Measurements from ENCODE around the gene INPP4B. TPM values are rescaled to one million over a fixed set of nuclear protein-coding genes. Genes with fewer than 3 reads are reported as not detected.
A peak's percentile ranks its signal among the peaks of the same experiment; 100 is the strongest.

Gene INPP4B
- total and polyA plus RNA-seq, 2 experiments from 2014 or later: 20.3 to 27.5 TPM

DNA sequence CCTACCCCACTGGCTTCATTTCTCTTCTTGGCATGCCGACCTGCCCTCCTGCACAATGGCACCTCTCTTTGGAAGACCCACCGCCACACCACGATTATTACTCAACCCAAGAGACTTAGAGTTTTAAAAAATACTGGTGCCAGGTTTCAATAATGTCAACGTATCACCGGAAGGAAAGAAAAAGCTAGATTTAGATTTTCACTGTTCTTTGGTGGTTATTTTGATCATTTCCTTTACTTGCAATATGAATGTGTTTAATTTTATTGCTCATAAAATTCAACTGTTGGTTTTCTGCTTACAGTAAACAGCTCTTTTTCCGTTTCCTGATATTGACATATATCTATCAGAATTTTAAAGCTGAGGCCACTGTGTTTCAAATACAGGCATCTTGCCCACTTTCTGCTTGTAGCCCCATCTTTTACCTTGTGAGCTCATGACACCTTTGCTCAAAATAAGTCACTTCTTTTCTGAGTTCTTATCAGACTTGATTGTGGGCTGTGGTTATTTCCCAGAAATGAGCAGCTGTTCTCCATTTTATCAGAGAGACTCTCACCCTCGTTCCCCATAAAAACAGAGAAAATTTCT lies 439.1 kb downstream of the INPP4B start:
- no peaks in the 10 kb centered on the region for H3K36me3 ChIP-seq (ENCODE audit: low read depth)
- peaks cover 65% of the 10 kb centered on the region for H3F3A ChIP-seq (ENCODE audit: insufficient read depth)
- no peaks in the 10 kb centered on the region for H3K9me3 ChIP-seq (ENCODE audit: low read depth)
- H2AFZ ChIP-seq: peak overlapping the region; percentile 8; the same call in 1 of the 2 replicates
- peak; percentile 9 for DNase-seq
- H3K4me1 ChIP-seq (ENCODE audit: insufficient read depth): peaks cover 57% of the 10 kb centered on the region
- no peak for TF ChIP-seq EZH2phosphoT487 (IDR thresholded peaks at IDR 0.05; ENCODE audit: insufficient read depth, low read depth)
- no peak overlapping the region for H3K4me3 ChIP-seq
- H3K9ac ChIP-seq: peak overlapping the region; percentile 89; the same call in 1 of the 2 replicates
- H3K27ac ChIP-seq: peak overlapping the region; percentile 93
- no peaks in the 10 kb centered on the region for H3K9me2 ChIP-seq (ENCODE audit: insufficient read depth)
- in situ Hi-C loops (cut with MboI): no loop called here
- H3K27me3 ChIP-seq (replicated peaks; ENCODE audit: insufficient read depth): no peaks in the 10 kb centered on the region
- H3K79me2 ChIP-seq (ENCODE audit: insufficient read depth): peaks cover 13% of the 10 kb centered on the region
- peak overlapping the region; percentile 93 for H3K4me2 ChIP-seq (ENCODE audit: unreplicated experiment)
- H4K20me1 ChIP-seq (ENCODE audit: insufficient read depth): no peaks in the 10 kb centered on the region
- WGBS, 2 experiments (ENCODE audit: low coverage in 1 of 2, low lambda C conversion rate in 2 of 2, missing lambda C conversion rate in 2 of 2): 68 to 70% methylated on average over 7 of the region's 7 CpGs

DNA sequence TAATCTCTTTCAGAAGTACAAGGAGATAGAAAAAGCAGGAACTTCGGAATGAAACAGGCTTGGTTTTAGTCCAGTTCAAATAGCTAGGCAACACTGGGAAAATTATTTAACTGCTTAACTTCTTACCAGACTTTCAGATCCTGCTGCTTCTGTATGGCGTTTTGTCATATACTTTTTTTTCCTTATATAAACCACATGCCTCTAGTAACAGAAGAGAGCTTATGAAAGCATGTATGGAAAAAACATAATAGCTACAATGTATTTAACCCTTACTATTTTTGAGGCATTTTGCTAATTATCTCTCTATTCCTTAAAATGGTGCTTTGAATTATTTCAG lies 439.6 kb downstream of the INPP4B start:
- H3K4me1 ChIP-seq (ENCODE audit: insufficient read depth): peaks cover 63% of the 10 kb centered on the region

DNA sequence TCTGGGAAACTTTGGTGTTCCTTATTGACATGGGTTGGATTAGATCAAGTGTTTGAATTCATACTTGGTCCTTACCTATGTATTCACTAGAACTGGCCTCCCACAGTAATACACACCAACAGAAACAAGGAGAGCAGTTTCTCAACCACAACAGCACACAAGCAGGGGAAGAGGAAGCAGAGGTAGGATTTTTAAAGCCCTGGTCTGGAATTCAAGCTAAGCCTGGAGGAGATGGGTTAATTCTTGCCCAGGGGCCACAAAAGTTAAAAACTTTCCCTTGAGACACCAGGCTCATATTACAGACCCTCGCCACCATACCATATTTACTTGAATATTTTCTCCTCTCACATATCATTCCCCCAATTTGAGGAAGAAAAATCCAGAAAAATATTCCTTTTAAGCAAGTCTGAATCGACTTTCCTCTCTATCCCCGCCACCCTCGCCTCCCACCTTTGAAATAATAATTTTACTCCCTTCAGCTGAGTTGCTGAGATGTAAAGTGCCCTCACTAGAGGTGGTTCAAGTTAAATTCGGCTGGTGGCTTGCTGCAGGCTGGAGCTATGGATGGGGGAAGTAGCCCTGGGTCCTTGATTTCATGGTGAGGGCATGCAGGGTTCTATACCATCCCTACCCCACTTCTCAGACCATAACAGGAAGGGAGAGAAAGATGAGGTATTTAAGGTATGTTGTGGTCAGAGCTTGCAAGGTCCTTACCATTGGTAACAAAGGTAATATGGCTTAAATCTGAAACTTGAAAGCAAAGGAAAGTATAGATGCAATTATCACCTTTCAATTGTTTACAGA lies 440.2 kb downstream of the INPP4B start:
- peak overlapping the region; percentile 84 for H3K4me3 ChIP-seq
- H4K20me1 ChIP-seq (ENCODE audit: insufficient read depth): no peaks in the 10 kb centered on the region
- H3K27ac ChIP-seq: peak overlapping the region; percentile 93
- peaks cover 24% of the 10 kb centered on the region for H3K79me2 ChIP-seq (ENCODE audit: insufficient read depth)
- peaks cover 68% of the 10 kb centered on the region for H3K4me1 ChIP-seq (ENCODE audit: insufficient read depth)
- H3K9me2 ChIP-seq (ENCODE audit: insufficient read depth): no peaks in the 10 kb centered on the region
- in situ Hi-C loops (cut with MboI): no loop called here
- no peaks in the 10 kb centered on the region for H3K36me3 ChIP-seq (ENCODE audit: low read depth)
- TF ChIP-seq EZH2phosphoT487 (IDR thresholded peaks at IDR 0.05; ENCODE audit: insufficient read depth, low read depth) (no peak), EZH2 (IDR thresholded peaks at IDR 0.05; ENCODE audit: insufficient read depth, poor library complexity, severe bottlenecking) (no peak)
- peak overlapping the region; percentile 70 for H2AFZ ChIP-seq
- peak overlapping the region; percentile 89 for H3K9ac ChIP-seq
- DNase-seq: peak; percentile 35
- no peaks in the 10 kb centered on the region for H3K27me3 ChIP-seq (replicated peaks; ENCODE audit: insufficient read depth)
- H3F3A ChIP-seq (ENCODE audit: insufficient read depth): peaks cover 70% of the 10 kb centered on the region
- no peaks in the 10 kb centered on the region for H3K9me3 ChIP-seq (ENCODE audit: low read depth)
- peak overlapping the region; percentile 93 for H3K4me2 ChIP-seq (ENCODE audit: unreplicated experiment)
- 25 to 37% methylated on average over 5 of the region's 5 CpGs for WGBS, 2 experiments (ENCODE audit: low coverage in 1 of 2, low lambda C conversion rate in 2 of 2, missing lambda C conversion rate in 2 of 2)

More for the DNA sequence above, 439.6 kb downstream of the INPP4B start:
- peaks cover 66% of the 10 kb centered on the region for H3F3A ChIP-seq (ENCODE audit: insufficient read depth)
- H3K9ac ChIP-seq: peak overlapping the region; percentile 89
- TF ChIP-seq EZH2 (IDR thresholded peaks at IDR 0.05; ENCODE audit: insufficient read depth, poor library complexity, severe bottlenecking): no peak
- no peak for TF ChIP-seq EZH2phosphoT487 (IDR thresholded peaks at IDR 0.05; ENCODE audit: insufficient read depth, low read depth)
- H3K27me3 ChIP-seq (replicated peaks; ENCODE audit: insufficient read depth): no peaks in the 10 kb centered on the region
- in situ Hi-C loops (cut with MboI): no loop called here
- peak overlapping the region; percentile 93 for H3K27ac ChIP-seq
- no peaks in the 10 kb centered on the region for H3K9me3 ChIP-seq (ENCODE audit: low read depth)
- peak overlapping the region; percentile 93 for H3K4me2 ChIP-seq (ENCODE audit: unreplicated experiment)
- WGBS, 2 experiments (ENCODE audit: low coverage in 1 of 2, low lambda C conversion rate in 2 of 2, missing lambda C conversion rate in 2 of 2): 28 to 34% methylated on average over 2 of the region's 2 CpGs
- H4K20me1 ChIP-seq (ENCODE audit: insufficient read depth): no peaks in the 10 kb centered on the region
- peak overlapping the region; percentile 37 for H2AFZ ChIP-seq
- peak overlapping the region; percentile 84 for H3K4me3 ChIP-seq
- peaks cover 18% of the 10 kb centered on the region for H3K79me2 ChIP-seq (ENCODE audit: insufficient read depth)
- H3K9me2 ChIP-seq (ENCODE audit: insufficient read depth): no peaks in the 10 kb centered on the region
- no peaks in the 10 kb centered on the region for H3K36me3 ChIP-seq (ENCODE audit: low read depth)
- peak; percentile 30 for DNase-seq

DNA sequence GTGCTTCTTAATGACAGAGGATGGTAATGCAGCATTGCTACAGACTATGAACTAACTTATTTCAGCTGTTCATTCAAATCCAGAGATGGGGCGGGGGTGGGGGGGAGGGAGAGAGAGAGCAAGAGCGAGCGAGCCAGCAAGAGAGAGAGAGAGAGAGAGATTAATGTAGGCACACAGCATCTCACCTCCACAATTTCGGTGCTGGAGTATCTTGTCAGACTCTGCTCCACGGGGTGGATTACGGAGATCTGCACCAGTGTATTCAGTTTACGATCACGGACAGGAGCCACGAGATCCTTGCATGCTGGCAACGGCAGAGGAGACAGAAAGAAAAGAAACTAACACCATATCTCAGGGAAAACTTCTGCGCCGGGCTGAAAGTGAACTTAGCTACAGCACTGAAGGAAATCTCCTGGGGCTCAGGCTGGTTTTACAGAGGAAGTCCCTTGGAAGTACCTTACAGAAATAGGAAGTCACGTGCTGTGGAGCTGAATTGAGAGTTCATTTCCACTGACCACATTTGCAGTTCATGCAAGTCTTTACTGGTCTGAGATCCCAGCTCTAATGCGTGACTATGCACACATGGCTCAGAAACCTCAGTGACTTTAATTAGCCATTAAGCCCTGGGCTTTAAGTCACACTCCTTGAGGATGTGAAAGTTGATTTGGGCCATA lies 440.9 kb downstream of the INPP4B start:
- Histone ChIP-seq H3K4me1 (ENCODE audit: insufficient read depth) (peaks cover 70% of the 10 kb centered on the region), H3K79me2 (ENCODE audit: insufficient read depth) (peaks cover 31% of the 10 kb centered on the region), H3K4me3 (peak overlapping the region; percentile 84), H3K27ac (peak overlapping the region; percentile 93), H3K27me3 (replicated peaks; ENCODE audit: insufficient read depth) (no peaks in the 10 kb centered on the region), H3K4me2 (ENCODE audit: unreplicated experiment) (peak overlapping the region; percentile 93), H3K9me3 (ENCODE audit: low read depth) (no peaks in the 10 kb centered on the region), H3K36me3 (ENCODE audit: low read depth) (no peaks in the 10 kb centered on the region), H3K9me2 (ENCODE audit: insufficient read depth) (no peaks in the 10 kb centered on the region), H3K9ac (peak overlapping the region; percentile 89), H2AFZ (peak overlapping the region; percentile 70), H4K20me1 (ENCODE audit: insufficient read depth) (no peaks in the 10 kb centered on the region), H3F3A (ENCODE audit: insufficient read depth) (peaks cover 70% of the 10 kb centered on the region)
- WGBS, 2 experiments (ENCODE audit: low coverage in 1 of 2, low lambda C conversion rate in 2 of 2, missing lambda C conversion rate in 2 of 2): 0 to 1% methylated on average over 9 to 14 of the region's 14 CpGs
- in situ Hi-C loops (cut with MboI): no loop called here
- peak; percentile 86 for DNase-seq
- no peak for TF ChIP-seq EZH2 (IDR thresholded peaks at IDR 0.05; ENCODE audit: insufficient read depth, poor library complexity, severe bottlenecking)

Data from GM23248 (cell line).